NCI-H1930 (cell line): Measurements from ENCODE around the gene SH2D3C.
"Not testable (repeated sequence)": the region's sequence is repeated elsewhere in the genome, so short reads cannot be mapped to it uniquely, and the experiment has no call there.

Experiments
- DNase-seq, 2 experiments: peaks; one replicate each; lab custom pipeline; 2025; lab: John Stamatoyannopoulos, UW

SH2D3C gene

DNA sequence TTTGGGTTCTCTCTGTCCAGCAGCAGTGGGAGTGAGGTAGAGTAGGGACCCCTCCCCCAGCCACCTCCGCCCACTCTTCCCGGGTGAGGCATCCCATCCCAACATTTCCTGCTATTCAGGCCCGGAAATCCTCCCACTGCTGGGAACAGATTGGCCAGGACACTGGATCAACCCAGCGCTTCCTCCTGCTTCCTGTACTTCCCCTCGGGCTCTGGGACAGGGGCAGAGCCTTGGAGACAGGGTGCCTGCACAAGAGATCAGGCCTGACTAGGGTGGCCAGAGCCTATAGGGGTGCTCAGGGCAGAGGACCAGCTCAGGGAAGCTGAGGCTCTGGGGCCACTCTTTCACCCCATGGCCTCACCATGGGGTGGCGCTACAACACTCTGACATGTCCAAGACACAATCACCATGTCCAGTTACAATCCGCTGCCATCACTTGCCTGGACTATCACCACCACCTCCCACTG lies 14.5 kb downstream of the SH2D3C start:
- peak in 1 of 2 experiments; percentile 13 for DNase-seq

DNA sequence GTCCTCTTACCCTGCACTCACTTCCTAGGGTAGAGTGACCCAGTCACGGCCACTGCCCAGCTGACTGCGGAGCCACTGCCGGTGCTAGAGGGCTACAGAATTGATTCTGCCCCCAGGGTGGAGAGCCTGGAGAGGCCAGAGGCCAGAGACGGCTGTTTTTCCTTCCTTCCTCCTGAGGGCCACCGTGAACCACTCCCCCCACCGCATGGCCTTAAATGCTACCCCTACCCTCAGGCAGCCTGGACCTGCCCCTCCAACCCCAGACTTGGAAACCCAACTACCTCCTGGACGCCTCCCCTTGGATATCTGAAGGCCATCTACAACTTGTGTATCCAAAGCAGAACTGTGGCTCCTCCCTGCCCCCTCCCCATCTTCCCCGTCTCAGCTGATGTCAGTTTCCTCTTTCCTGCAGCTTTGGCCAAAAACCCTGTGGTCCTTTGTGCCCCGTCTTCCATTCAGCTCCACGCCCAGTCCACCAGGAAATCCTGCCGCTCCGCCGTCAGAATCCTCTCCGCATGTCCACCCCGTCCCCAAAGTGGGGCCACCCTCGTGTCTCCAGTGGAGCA lies 16.3 kb downstream of the SH2D3C start:
- no peak for DNase-seq

DNA sequence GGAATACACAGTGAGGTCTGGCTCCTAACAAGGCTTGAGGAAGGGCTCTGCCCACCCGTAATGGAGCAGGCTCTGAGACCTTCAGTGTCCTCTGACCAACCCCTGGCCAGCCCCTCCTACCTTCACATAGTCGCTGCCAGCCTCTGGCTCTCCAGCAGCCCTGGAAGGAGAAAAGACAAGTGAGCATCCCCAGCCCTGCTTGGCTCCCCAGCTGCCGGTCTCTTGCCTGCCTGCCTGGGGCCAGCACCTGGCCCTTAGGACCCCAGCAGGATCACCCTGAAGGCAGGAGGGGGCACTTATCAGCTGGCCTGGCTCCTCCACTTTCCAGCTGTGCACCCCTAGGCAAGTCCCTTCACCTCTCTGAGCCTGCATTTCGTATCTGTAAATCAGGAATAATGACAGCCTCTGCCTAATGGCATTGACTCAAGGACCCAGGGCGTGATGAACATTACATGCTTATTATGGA lies 16.9 kb downstream of the SH2D3C start:
- DNase-seq = no peak

DNA sequence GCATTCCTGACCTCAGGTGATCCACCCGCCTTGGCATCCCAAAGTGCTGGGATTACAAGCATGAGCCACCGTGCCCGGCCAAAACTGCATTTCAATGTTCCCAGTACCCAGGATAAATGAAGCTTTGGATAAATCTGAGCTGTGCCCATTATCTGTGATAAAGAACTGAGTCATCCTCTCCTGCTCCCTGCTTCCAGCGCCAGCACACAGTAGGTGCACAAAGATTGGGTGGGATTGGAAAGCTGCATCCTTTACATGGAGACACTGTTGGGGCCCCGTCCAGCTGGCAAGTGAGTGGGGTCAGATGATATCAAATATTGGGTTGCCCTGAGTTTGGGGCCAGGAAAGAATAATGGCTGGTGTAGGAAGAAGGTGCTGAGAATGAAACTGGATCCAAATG lies 17.4 kb downstream of the SH2D3C start:
- no peak for DNase-seq

DNA sequence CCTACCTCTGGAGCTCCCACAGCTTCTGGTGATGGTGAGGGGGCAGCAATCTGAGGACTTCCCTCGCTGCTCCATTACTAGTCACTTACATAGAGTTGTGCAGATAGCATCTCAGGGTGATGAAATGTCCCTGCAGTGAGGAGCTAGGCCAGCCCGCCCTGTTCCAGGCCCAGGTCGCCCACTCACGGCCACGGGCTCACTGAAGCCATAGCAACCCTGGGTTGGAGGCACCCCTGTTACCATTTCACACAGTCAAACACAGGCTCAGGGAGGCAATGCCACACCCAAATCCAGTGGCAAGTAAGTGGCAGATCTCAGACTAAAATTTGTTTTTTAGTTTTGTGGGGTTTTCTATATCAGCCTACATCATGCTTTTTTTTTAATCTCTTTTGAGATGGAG lies 19.6 kb downstream of the SH2D3C start:
- no peak for DNase-seq

DNA sequence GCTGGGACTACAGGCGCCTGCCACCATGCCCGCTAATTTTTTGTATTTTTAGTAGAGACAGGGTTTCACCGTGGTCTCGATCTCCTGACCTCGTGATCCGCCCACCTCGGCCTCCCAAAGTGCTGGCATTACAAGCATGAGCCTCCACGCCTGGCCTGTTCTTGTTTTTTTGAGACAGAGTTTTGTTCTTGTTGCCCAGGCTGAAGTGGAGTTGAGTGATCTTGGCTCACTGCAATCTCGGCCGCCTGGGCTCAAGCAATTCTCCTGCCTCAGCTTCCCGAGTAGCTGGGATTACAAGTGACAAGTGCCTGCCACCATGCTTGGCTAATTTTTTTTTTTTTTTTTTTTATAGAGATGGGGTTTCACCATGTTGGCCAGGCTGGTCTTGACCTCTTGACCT lies 21.7 kb downstream of the SH2D3C start:
- DNase-seq = not testable (repeated sequence)

DNA sequence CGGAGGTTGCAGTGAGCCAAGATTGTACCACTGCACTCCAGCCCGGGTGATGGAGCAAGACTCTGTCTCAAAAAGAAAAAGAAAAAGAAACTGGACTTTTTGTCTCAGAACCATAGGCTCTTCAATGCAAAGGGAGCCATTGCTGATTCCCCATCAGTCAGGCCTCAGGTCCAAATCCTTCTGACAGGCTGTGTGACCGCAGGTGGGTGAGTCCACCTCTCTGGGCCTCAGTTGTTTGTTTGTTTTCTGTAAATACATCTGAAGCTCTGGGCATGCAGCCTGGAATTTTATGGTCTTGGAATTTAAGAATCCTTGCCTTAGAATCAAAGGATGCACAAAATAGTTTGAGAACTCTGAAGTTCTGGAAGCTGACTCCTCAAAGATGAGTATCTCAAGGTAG lies 22.2 kb downstream of the SH2D3C start:
- DNase-seq = no peak

DNA sequence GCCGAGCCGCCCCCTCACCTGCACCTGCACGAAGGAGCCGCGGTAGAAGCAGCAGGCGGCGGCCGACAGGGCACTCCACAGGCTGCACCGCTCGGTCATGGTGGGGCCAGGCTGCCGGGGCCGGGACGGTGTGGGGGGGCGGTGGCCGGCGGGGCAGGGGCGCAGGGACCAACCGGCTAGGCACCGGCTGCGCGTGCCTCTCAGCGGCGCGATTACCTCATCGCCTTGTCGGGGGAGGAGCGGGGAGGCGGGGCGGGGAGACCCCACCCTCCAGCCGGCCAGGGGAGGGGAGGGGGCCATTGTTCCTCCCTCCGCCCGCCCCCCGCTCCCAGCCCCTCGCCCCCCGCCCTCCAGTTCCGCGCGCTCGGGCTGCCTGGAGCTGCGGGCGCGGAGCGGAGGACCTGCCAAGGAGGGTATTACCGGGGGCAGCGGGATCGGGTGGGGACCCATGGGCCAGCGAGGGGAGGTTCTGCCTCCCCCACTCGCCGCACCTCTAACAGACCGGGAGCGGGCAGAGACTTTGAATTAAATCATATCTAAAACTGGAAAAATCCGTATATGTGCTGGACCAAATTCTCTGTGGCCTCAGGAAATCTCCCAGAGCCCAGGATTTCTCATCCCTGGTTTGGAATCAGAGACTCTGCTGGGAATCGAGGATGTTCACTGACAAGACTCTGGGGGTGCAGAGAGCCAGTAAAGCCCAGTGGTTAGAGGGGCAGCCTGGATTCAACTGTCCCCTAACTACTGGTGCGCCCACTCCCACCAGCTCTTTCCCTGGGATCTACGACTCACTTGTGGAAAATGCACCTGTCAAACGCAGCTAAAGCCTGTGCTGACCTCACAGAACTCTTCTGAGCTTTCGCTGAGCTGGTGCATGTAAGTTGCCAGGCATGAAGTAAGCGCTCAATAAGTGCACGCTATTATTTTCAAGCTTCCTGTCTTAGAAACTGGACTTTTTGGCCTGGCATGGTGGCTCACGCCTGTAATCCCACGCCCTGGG lies 23.1 kb downstream of the SH2D3C start:
- peak; percentile 69 to 78 for DNase-seq

DNA sequence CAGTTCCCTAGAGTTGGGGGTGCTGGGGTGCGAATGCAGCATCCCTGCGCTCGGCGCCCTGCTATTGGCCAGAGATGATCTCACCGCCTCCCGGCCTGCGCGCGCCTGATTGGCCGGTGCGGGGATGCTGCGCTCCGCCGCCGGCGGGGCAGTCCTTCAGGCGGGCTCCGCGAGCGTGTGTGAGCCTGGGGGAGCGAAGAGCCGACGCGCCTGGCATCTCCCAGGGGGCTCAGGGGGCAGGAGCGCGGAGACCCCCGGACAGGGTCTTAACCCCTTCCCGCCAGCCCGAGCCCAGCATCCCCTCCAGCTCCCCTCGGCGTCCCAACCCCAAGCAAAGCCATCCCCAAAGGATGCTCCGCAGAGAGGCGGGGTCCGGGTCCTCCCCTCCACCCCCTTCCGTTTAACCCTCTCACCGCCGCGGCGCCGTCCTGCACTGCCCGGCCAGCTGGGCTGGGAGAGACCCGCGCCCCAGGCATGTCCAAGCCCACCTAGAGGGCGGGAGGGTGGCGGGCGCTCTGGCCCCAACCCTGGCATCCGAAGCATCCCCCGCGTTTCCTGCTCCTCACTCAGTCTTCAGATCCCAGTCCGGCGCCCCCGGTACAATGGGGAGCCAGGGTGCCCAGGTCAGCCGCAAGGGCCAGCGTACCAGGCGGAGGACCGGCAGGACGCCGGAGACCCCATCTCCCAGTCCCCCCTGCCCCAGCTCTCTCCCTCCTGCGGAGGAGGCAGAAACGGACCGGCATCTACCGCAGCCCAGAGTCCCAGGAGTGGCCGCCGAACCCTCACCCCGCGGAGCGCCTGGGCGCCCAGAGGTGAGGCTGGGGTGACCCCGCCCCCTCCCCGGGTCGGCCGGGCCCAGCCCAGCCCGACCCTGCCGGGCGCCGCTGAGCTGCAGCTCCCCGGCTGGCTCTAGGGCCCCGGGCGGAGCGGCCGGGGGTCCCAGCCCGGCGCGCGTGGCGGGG lies 24.1 kb downstream of the SH2D3C start:
- DNase-seq = peak; percentile 48 to 64

DNA sequence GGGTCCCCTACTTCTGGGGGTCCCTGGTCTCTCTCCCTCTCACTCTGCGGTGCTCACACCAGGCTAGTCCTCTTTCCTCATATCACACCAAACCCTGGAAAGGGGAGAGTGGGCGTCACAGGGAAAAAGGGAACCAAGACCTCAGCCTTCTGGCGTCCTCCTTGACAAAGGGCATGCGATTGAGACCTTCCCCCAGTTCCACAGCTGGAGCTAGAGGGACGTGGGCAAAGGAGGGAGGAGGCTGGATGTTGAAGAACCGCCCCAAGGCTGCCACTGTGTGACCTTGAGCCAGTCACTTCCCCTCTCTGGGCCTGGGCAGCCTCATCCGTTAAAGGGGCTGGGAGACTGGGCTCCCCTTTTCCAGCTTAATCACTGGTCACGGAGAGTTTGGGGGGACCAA lies 24.8 kb downstream of the SH2D3C start:
- DNase-seq = no peak

DNA sequence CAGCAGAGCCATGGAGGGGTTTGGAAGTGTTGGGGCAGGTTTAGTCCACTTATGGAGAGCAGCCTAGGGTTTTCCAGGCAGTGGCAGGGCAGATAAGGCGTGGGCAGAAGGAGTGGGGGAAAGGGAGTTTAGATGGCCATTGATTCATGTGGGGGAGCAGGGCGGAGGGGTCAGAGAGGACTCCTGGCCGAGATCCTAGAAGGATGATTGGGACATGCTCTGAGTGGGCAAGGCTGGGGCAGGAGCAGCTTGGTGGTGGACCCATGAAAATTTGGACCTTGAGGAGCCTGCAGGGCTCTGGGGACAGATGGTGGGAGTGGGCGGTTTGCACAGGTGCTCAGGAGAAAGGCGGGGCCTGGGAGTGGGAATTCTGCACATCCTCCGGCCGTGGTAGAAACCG lies 25.3 kb downstream of the SH2D3C start:
- no peak for DNase-seq

DNA sequence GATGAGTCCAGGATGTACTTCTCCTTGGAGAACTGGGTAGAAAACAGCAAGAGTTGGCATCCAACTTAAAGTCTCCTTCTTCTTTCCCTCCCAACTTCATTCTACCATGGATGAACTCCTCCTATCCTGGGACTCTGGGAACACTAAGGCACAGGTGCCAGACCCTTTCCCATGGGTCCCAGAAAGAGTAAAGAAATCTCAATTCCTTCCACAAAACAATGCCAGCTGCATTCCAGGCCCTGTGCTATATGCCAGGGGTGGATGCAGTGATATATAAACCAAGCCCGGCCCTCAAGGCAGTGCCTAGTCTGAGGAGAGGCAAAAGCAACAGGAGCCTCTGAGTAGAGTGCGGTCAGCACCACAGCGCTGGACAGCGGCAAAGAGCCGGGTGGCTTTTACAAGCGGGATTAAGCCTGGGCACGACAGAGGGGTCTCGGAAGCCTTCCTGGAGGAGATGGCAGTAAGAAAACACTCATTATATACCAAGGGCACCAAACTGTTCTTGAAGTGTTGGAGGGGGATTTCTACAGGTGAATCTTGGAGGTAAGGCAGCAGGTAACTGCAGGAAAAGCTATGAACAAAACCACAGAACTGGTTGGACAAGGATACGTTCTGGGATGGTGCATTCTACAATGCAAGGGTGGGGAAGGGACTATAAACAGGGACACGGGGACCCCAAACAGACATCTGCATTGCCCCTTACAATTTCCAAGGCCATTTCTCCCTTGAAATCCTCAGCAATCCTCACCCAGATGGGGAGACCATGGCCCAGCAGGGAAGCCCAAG lies 27.0 kb downstream of the SH2D3C start:
- no peak for DNase-seq

DNA sequence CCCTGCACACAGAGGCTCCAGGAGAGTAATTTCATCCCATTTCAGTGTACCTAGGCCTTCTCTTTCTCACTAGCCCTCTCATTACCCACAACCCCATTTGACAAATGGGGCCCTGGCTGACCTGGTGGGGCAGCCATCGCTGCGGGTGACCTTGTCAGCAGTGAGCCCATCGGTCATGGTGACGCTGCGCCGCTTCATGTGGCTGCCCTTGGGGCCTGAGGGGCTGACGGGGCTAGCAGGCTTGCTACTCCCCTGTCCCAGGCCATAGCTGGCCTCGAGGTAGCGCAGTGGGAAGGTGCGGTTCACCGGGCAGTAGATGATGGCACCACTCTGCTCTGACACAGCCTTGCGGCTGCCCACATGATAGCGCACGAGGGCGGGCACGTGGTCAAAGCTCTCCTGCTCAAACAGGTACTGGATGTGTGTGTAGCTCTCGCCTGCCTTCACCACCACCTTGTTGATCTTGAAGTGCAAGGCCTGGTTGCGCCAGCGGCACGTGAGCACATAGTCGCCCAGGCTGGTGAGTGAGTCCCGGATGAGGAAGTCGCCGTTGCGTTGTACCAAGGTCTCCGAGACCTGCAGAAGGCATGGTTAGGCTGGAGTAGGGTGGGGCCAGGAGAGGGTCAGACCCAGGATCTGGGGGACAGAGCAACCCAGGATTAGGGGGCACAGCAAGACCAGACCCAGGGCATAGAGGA lies 29.2 kb downstream of the SH2D3C start:
- no peak for DNase-seq

DNA sequence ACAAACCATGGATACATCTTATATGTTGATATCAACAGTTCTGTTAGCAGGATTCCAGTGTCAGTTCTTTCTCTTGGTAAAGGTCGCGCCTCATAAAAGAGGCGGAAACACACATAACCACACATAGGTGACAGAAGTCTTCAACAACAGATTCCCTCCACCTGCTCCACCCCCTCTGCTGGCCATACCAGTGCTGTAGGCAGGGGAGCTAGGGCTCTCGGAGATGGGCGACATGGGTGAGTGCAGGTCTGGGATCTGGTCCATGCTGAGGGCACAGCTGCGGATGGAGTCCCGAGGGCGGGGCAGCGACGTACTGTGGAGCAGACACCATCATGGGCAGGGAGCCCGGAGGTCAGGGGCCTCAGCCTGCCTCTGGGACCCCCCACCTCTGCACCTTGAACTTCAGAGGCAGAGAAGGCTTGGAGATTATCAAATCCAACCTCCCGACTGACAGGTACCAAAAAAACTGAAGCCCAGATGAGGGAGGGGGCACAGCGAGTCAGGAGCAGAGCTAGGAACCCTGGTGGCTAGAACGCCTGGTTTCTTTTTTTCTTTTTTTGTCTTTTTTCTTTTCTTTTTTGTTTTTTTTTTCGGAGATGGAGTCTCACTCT lies 31.4 kb downstream of the SH2D3C start:
- DNase-seq = no peak

DNA sequence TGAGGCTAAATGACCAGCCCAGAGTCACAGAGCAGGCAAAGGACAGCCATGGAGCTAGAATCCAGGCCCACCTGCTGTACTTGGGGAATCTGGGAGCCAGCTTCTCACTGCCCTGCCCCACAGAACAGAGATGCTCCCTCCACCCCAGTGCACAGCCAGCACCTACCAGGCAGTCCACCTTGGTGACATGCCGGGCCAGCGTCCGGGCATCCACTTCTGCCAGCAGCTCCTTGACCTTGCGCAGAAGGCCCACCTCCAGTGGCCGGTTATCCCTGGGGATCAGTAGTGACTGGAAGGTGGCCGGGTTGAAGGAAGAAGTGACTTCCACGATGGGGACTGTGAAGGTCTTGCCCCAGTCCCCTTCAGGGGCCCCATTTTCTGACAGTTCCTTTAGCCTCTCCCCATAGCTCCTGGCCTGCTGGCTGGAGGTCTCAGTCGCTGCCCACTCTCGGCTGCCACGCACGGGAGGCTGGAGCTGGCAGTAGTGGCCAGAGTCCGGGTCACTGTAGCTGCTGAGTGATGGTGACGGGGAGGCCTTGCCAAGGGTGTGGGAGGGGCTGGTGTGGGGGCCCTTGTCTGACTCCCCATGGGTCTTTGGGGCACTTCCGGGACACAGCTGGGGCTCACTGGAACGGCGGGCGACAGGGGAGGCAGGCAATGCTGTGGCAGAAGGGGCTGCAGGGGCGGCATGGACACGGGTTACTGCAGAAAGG lies 33.9 kb downstream of the SH2D3C start:
- no peak for DNase-seq

DNA sequence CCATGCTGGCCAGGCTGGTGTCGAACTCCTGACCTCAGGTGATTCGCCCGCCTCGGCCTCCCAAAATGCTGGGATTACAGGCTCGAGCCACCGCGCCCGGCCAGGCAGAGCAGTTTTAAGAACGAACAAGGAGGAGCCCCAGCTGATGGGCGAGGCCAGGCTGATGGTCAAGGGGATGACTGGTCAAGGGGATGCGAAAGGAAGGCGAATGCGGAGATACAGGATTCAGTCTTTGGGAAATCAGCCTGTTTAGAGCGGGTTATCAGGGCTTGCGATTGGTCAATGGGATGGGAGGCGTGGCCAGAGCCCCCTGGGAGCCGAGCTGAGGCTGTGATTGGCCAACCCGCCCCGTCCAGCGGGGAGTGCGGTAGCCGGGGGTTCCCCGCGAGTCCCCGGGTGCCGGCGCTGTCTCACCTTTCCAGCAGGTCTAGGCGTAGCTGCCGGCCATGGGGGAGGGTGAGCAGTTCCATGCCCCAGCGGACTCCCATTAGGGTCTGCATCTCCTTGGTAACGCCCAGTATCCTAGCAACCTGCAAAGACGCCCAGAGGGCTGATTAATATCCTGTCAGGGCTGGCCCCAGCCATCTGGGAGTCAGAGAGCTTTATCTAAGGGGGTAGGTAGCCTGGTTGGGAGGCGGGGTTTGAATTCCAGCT lies 35.9 kb downstream of the SH2D3C start:
- DNase-seq = no peak

DNA sequence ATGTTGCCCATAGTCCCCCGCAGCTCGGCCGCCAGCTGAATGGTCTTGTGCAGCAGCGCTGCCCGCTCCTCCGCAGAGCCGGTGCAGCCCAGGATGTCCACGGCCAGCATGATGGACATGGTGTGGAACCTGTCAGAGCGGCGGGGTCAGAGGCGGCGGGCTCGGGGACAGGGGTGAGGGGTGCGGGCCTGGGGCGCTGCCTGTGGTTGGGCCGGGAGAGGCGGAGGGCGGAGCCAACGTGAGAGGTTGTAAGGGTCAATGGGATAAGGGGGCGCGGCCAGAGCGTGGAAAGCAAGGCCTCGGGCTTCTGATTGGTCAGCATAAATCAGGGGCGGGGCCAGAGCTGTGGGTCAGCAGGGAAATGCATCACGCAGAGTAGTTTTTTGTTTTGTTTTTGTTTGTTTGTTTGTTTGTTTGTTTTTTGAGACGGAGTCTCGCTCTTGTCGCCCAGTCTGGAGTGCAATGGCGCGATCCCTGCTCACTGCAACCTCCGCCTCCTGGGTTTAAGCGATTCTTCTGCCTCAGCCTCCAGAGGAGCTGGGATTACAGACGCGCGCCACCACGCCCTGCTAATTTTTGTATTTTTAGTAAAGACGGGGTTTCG lies 36.5 kb downstream of the SH2D3C start:
- no peak for DNase-seq

DNA sequence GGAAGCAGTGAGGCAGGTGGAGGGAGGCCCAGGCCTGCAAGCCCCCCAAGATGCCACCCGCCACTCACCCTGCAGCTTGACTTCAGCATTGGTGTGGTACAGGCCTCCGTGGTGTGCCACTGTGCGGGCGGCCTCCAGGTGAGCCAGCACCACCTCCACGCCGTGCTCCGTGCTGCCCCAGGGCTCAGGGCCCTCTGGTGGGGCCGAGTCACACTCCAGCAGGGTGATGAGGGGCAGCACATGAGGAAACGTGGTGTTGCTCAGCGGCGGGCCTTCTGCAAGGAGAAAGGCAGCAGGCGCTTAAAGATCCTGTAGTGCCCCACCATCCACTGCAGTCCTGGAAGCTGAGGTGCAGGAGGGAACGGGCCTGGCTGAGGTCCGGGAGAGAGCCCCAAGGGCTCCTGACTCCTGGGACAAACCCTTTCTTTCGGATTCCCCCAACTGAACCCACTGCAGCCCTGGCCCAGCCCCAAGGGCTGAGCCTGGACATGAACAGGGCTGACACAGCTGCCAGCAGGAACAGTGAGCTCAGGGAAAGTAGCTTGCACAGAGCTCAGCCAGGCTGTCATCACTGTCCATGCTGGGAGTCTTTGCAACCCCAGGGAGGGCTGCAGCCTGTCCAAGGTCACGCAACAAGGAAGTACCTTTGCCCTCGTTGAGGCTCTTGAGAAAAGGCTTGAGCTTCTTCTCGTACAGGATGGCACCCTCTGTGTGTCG lies 38.7 kb downstream of the SH2D3C start:
- DNase-seq = no peak
